Glomerular endothelial cell (primary cell): ENCODE measurements around the gene FPGT. TPM values are rescaled to one million over a fixed set of nuclear protein-coding genes. Genes with fewer than 3 reads are reported as not detected.
"Not testable (repeated sequence)": the region's sequence is repeated elsewhere in the genome, so short reads cannot be mapped to it uniquely, and the experiment has no call there.

Experiments
- DNase-seq: peaks from one replicate; pipeline ENCODE4 v3.0.0-alpha.2; 2011; ENCODE audit warnings: low read depth, low spot score; ENCODE audit errors: extremely low read depth
- total RNA-seq: library from RNA; depleted of rRNA; stranded (reverse); fragments of >200 nt; gene quantifications from 2 replicates; pipeline ENCODE4 v1.2.3, GENCODE V29; 2015

FPGT gene
- total RNA-seq = 8.3 and 9.0 TPM in 2 replicates

GRCh38 chr1:74197657-74198552 lies at the start of gene FPGT, which contains the start of gene LRRIQ3:
Gene FPGT (plus strand): TSS chr1:74198242. CDS start chr1:74198279, 37 bp downstream.
Gene LRRIQ3 (minus strand): TSS chr1:74198176. CDS start chr1:74183684, 14,492 bp downstream.
- peak; percentile 74 for DNase-seq

GRCh38 chr1:74160046-74160445 lies 38.0 kb upstream of the FPGT start:
- DNase-seq = no peak

- no peak for DNase-seq
Measured at GRCh38 chr1:74161497-74161896, 36.5 kb upstream of the FPGT start.

GRCh38 chr1:74162333-74162732 lies 35.7 kb upstream of the FPGT start:
- no peak for DNase-seq

GRCh38 chr1:74174423-74174822 lies 23.6 kb upstream of the FPGT start:
- DNase-seq = not testable (repeated sequence)

GRCh38 chr1:74180490-74180889 lies 17.6 kb upstream of the FPGT start:
- no peak for DNase-seq

- DNase-seq = no peak
Measured at GRCh38 chr1:74193908-74194307, 4.1 kb upstream of the FPGT start.

- no peak for DNase-seq
Measured at GRCh38 chr1:74195339-74195738, 2.7 kb upstream of the FPGT start.

GRCh38 chr1:74197255-74197654 lies 787 bp upstream of the FPGT start:
- no peak for DNase-seq

- no peak for DNase-seq
Measured at GRCh38 chr1:74199504-74199903, 1.5 kb downstream of the FPGT start.

- no peak for DNase-seq
Measured at GRCh38 chr1:74205266-74205665, 7.2 kb downstream of the FPGT start.

- DNase-seq = no peak
Measured at GRCh38 chr1:74215229-74215628, 17.2 kb downstream of the FPGT start.

- DNase-seq = no peak
Measured at GRCh38 chr1:74222701-74223100, 24.7 kb downstream of the FPGT start.

GRCh38 chr1:74223453-74223852 lies 25.4 kb downstream of the FPGT start:
- DNase-seq = no peak

GRCh38 chr1:74235153-74235552 lies 37.1 kb downstream of the FPGT start, which contains the start of gene TNNI3K:
Gene TNNI3K (plus strand): TSS chr1:74235387. CDS start chr1:74235452, 65 bp downstream.
- DNase-seq = no peak

- DNase-seq = no peak
Measured at GRCh38 chr1:74236440-74236839, 38.4 kb downstream of the FPGT start.

GRCh38 chr1:74237035-74237434 lies 39.0 kb downstream of the FPGT start:
- no peak for DNase-seq

- no peak for DNase-seq
Measured at GRCh38 chr1:74237787-74238186, 39.7 kb downstream of the FPGT start.

GRCh38 chr1:74245168-74245772 lies 47.2 kb downstream of the FPGT start:
- DNase-seq = no peak

GRCh38 chr1:74246315-74246714 lies 48.3 kb downstream of the FPGT start:
- no peak for DNase-seq

GRCh38 chr1:74247881-74248528 lies 50.0 kb downstream of the FPGT start:
- no peak for DNase-seq
